Kidney tubule cell (primary cell): ENCODE results near the gene NKAIN2.
A peak's percentile ranks its signal among the peaks of the same experiment; 100 is the strongest.

Experiments used
- DNase-seq: peaks from one replicate; pipeline ENCODE4 v3.0.0-alpha.2; 2018; ENCODE audit warnings: low spot score

NKAIN2 gene

GRCh38 chr6:123803504-123804013 is at the start of gene NKAIN2:
TSS of gene NKAIN2 (plus strand) at chr6:123803865.
- peak; percentile 29 for DNase-seq

DNA sequence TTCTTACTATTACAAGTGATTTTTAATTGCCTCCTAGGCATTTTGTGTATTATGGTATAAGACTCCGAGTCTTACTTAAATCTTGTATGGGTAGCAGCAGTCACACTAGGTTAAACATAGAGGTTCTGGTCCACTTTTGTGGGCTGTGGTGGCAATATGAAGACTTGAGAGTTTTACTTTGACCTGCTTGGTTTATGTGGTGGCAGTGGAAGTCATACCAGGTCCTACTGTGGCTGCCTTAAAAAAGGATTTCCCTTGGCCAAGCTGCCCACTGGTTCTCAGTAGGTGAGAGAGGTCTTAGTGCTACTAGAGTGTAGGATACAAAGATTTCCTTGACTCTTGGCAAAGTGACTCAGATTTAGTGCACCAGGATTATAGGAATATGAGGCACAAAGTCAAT is 44.2 kb upstream of the NKAIN2 start:
- DNase-seq, result no peak

DNA sequence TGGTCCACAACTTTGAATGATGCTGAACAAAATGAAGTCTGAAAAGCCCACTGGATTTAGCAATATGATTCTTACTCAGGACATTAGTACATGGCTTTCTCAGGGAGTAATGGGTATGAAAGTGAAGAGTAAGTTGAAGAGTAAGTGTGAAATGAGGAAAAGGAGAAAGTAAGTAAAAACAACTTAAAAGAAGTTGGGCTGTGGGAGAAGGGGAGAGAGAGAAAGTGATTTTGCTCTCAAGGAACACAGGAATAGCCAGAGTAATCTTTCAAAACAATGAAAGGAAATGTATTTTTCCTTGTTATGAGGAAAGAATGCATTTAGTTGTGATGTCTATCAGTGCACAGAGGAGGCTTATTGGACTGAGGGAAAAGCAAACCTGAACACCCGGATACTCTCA is 39.8 kb upstream of the NKAIN2 start:
- no peak for DNase-seq

DNA sequence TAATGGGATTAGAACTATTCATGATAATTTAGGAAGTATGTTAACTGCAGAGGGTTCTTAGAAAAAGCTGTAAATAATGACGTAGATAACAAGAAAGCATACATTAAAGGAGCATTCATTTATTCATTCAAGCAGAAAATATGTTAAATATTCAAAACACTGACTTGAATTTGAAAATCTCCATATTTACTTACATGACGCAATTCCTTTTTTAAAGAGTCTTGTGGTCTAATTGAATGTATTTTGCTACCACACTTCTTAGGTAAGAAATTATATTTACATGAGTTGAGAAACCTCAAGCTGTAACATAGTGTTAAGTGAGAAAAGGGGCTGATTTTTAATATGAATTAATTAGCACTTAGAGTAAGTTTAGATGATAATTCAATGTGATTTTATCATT is 38.9 kb upstream of the NKAIN2 start:
- no peak for DNase-seq

DNA sequence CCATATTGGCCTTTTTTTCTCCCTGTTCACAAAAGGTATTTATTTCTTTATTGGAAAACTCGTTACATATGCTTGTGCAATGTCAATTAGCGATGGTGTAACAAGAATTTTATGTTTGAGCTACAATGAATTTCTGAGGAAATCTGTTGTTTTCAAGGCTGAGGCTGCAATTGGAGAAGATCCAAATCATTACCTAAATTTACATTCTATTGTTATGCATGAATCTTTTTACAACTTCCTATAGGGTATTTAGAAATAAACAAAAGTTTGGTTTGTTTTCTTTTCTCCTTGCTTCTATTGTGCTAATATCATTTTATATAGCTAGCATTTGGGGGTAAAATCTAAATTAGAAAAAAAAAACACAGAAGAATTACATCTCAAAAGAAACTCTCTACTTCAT is 34.7 kb upstream of the NKAIN2 start:
- no peak for DNase-seq

- DNase-seq, result no peak
These were observed 34.2 kb upstream of the NKAIN2 start for GRCh38 chr6:123769431-123769830.

DNA sequence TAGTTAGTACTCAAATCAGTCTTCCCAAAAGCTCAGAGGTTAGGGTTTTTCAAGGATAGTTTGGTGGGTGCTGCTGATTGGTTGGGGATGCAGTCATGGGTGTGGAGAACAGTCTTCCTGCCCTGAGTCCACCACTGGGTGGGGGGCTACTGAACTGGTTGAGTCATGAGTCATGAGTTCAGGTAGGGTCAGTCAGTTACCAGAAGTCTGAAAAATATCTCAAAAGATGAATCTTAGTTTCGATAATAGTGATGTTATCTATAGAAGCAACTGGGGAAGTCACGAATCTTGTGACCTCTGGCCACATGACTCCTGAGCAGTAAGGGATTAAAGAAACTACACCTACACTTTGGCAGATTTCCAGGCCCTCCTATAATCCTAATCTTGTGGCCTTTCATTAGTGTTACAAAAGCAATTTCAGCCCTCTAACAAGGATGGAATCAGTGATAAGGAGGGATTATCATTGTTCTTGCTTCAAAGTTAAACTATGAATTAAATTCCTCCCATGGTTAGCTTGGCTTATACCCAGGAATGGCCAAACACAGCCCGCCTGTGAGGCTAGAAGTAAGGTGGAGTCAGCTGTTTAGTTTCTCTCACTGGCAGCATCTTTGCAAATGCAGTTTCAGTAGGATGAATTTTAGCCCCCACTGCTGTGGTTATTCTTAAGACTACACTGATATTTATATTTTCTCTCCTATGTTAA is 33.3 kb upstream of the NKAIN2 start:
- no peak for DNase-seq

DNA sequence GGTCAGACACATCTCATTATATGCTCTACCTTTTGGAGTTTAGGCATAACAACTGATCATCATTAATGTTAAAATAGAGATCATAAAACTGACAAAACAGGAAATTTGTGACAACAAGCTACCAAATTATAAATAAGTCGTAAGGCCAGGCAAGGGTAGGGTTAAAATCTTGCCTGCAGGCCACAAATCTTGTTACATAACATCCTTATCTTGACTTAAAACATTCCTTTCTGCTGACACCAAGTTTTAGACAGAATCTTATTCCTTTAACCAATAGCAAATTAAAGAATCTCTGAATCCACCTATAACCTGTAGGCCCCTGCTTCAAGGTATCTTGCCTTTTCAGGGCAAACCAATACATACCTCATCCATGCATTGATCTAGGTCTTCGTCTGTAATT is 32.5 kb upstream of the NKAIN2 start:
- DNase-seq, result no peak

DNA sequence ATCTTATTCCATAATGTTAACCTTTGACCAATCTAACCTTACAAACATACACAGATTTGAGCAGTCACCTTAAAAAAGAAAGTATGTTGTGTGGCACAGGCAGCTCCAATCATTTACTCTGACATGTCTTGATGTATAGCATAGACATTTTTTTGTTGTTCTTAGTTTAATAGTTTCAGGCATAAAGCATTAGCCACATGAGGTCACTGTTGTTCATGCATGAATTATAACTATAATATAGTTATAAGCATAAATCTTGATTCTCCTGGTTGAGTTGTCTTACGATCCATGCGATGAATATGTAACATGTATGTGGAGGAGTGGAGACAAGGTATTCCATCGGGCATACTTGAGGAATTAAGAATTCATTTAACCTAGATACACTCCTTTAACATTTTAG is 26.1 kb upstream of the NKAIN2 start:
- no peak for DNase-seq

DNA sequence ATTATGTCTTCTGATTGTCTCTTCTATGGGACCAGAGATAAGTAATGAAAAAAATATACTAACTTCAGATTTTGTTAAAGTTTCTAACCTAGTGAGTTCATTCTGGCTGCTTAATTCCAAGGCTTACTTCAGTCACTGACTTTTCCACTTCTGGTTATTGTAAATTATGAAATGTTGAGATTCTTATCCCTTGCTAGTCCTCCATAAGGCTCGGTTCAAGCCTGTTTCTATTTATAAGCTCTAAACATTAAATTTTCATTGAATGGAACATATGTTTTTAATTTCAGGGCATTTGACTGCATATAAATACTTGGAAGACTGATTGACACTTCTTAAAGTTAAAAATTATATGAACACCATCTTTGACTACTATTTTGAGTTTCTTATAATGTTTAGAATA is 23.6 kb upstream of the NKAIN2 start:
- DNase-seq, result no peak

GRCh38 chr6:123784330-123784729 is 19.3 kb upstream of the NKAIN2 start:
- no peak for DNase-seq

- DNase-seq, result no peak
These were observed 18.6 kb upstream of the NKAIN2 start for GRCh38 chr6:123785039-123785438.

DNA sequence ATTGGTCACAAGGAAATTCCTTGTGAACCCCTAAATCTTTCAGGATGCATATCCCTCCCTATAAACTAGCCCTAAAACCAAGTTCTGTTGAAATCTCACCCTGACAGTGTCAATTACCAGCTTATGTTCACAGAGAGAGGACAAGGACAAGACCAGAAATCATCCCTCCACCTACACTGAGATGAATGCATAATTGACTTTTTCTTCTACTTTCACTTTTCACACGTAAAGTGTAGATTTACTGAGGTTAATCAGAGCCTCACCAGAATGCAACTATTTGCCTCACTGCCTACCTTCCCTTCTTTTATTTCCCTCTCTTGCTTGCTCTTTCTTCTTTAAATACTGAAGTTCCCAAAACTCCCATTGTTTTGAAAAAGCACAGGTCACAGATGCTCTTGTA is 15.3 kb upstream of the NKAIN2 start:
- DNase-seq, result no peak

- no peak for DNase-seq
These were observed 9.5 kb upstream of the NKAIN2 start for GRCh38 chr6:123794190-123794589.

DNA sequence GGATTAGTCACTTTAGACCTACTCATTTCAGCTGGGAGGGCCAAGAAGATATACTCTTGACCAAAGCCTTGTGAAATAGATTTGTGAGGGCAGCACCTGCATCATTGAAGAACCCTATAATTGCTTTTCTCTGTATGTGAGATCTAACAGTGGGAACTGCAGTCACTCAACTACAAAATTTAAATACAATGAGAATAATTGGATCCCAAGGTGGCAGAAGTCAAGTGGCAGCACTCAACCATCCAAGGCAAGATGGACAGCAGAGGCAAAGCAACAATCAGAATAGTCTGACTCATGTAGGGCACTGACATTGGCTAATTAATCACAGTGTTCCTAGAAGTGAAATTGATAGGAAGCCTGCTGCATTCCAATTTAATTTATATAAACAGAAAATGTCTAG is 8.9 kb upstream of the NKAIN2 start:
- no peak for DNase-seq

DNA sequence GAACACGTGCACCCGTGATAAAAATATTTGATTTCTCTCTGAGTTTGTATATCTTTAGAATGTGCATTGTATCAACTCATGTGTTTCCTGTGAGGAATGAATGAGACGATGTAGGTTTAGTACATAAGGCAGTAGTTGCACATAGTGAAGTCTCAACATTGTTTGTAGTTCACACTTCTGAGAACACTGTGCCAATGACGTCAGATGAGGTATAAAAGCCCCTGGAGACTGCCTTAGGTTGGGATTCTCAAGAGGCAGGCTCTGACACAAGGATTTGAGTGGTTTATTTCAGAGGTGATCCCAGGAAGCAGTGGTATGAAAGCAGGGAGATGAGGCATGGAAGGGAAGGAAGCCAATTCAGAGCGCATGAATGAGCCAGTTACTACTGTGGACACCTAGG is 2.6 kb upstream of the NKAIN2 start:
- no peak for DNase-seq

DNA sequence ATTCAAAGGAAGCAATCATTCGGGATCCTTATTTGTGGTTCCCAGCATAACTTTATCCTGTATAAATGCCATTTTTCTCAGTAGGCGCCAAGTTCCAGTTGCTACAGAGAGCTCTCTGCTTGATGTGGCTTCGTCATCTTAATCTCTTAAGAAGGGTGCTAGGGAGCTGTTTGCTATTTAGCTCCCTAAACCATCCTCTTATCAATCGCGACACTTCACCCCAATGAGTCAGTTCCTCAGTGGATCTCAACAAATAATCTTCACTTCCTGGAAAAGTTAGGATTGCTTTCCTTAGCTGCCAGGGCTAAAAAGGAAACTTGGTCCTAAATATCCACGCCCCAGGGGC is 1.3 kb upstream of the NKAIN2 start:
- DNase-seq, result no peak

DNA sequence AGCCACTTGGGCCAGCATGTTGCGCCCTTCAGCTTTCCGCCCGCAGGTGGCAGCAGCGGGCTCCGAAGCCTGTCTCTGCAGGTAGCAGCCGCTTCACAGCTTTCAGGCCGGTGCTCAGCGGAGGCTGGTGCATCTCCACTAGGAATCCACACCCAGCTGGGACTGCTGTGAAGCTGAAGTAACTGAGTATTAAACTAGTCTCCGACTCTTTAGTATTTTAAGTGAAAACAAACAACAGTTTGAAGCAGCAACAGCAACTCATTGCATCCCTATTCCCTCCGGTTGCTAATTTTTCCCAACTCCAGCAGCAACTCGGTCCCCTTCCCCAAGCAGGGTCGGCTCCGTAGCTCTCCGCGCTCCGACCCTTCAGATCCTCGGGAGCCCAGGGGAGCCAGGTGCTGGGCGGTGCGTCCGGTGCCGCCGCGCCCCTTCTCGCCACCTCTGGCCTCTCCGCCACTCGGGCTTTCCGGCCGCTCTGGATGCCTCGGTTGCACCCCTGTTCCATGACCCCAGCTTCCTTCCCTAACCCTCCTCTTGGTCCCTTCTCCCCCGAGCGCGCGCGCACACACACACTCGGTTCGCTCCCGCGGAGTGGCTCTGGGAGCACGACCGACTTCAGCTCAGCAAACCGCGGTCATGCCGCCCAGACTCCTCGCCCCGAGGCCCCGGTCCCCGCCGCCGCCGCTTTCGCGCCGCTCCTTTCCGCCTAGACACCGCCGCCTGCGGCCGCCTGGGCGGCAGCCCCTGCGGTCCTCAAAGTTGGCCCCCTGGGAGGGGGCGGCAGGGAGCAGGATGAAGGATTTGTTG is 765 bp upstream of the NKAIN2 start:
- peak; percentile 85 for DNase-seq

DNA sequence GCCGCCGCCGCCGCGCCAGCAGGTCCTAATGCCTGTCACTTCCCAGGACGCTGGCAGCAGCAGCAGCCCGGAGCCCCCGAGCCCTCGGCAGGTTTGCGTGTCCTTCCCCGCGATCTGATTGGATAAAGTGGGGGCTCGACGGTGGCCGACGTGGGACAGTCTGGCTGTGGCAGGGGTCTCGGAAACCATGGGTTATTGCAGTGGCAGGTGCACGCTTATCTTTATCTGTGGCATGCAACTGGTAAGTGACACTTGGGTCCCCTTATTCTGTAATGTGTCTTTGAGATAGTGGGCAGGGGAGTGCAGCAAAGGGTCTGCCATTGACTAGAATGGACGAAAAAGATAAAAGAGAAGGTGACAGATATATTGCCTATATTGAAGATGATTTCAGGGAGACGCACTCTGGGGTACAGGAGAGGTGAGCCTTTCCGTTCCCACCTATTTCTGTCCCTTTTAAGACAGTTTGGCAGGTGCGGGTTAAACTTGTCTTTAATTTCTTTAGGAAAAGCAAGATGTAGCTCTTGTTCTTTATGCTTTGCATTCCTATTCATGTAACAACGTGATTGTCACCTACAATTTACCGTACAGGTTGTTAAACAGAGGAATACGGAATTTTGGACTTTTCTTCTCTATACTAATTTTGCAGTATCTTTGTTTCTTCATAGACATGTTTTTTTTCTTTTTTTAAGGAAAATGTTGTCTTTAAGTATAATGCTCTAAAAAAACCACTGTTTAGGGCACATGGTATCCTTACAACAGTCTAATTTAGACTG is 535 bp downstream of the NKAIN2 start:
- no peak for DNase-seq

- no peak for DNase-seq
These were observed 1.3 kb downstream of the NKAIN2 start for GRCh38 chr6:123804787-123805540.

- no peak for DNase-seq
These were observed 2.3 kb downstream of the NKAIN2 start for GRCh38 chr6:123805921-123806320.

GRCh38 chr6:123806561-123806960 is 2.9 kb downstream of the NKAIN2 start:
- no peak for DNase-seq
